ENCODE data around the gene COX6A2.

- TF ChIP-seq POLR2A (IDR thresholded peaks at IDR 0.05; ENCODE audit: low read depth, low read length) (no peak), TAF1 (IDR thresholded peaks at IDR 0.05; ENCODE audit: borderline replicate concordance, low read depth, low read length) (no peak), POLR2AphosphoS5 (IDR thresholded peaks at IDR 0.05; ENCODE audit: low read depth, low read length) (no peak)
Observed at GRCh38 chr16:31423241-31423640, 4.9 kb downstream of the COX6A2 start.

Data from GM12892 (cell line).